Thyroid gland (tissue), 4 donors: ENCODE results near the gene TOE1.

ENCODE experiments used
- CTCF ChIP-seq, 6 experiments: fragments of 200-600 bp in 3 of 6; fragments of 450-650 bp in 3 of 6; sonication (generic) in 3 of 6; IDR thresholded peaks; one replicate each; pipeline ENCODE4 v1.5.1; 2016 to 2019; ENCODE audit warnings: antibody characterized with exemption in 6 of 6, mild to moderate bottlenecking in 2 of 6, inconsistent platforms in 1 of 6, moderate library complexity in 1 of 6
- POLR2A ChIP-seq, 2 donors: fragments of 450-650 bp; IDR thresholded peaks; one replicate each; pipeline ENCODE4 v1.6.1; 2017; ENCODE audit warnings: antibody characterized with exemption in 2 of 2, mild to moderate bottlenecking in 2 of 2, moderate library complexity in 1 of 2

GRCh38 chr1:45344499-45344898 lies 4.5 kb downstream of the TOE1 start:
- TF ChIP-seq CTCF (IDR thresholded peaks at IDR 0.05): no peak
- TF ChIP-seq POLR2A (IDR thresholded peaks at IDR 0.05): no peak
